GM18909 (cell line): Measurements from ENCODE around the gene FRMPD1.

Experiments
- ATAC-seq: cut with Tn5 transposase; IDR thresholded peaks from one replicate; pipeline ENCODE4 v1.9.1; 2021; ENCODE audit warnings: mild to moderate bottlenecking; ENCODE audit not compliant: unreplicated experiment, poor library complexity

FRMPD1 gene

DNA sequence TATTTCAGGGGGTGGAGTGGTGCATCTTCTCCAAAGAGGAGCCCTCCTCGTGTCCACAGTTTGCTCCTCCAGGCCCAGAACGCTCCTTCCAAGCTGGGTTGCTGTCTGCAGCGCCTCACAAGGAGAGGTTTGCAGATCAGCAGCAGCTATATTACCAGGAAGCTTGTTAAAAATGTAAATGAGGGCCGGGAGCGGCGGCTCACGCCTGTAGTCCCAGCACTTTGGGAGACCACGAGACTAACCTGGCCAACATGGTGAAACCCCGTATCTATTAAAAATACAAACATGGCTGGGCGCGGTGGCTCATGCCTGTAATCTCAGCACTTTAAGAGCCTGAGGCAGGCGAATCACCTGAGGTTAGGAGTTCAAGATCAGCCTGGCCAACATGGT lies 25.0 kb upstream of the FRMPD1 start:
- no peak for ATAC-seq

GRCh38 chr9:37626708-37627292 lies 24.0 kb upstream of the FRMPD1 start:
- no peak for ATAC-seq

- no peak for ATAC-seq
These were observed 18.3 kb upstream of the FRMPD1 start for GRCh38 chr9:37632479-37632878.

DNA sequence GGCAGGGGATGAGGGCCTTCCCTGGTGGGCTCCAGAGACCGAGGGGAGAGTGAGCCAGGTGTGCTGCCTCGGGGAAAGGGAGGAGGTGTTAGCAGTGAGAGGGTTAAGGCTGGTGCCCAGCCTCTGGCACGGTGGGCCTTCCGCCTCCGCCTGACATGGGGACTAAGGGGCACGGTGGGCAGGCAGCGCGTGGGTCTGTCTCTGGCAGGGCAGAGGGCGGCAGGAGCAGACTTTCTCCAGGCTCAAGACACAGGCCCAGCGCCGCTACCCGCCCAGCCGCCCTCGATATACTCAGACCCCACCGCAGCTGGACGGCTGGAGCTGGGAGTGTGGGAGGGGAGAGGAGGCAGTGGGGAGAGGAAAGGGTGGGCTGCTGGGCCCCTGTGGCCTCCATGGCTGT lies 14.9 kb upstream of the FRMPD1 start:
- no peak for ATAC-seq

GRCh38 chr9:37636511-37637448 lies 14.0 kb upstream of the FRMPD1 start:
- no peak for ATAC-seq

DNA sequence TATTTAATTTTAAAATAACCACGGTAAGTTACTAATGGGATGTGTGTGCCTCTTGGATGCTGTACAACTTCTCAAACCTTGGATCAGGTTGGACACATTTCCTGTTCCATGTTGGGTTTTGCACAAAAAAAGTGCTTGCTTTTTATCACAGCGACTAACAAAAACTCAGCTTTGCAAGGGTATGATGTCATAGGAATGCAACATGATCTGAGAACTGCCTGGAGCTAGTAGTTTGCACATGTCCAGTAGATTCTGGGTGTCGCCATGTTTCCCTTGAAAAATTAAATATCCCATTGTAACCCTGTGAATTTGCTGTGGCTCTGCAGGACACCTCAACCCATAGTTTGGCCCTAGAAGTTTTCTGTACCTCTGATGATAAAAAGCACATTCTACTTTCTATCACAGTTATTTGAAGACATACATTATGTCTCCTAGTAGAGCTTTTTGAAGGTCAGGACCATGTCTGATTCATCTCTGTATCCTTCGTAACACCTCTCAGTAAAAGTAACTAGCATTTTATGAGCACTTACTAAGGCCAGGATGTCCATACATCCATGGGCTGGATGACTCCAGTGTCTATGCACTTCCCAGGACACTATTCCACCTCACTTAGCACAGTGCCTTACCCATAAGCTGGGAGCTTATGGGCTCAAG lies 11.5 kb upstream of the FRMPD1 start:
- ATAC-seq, result no peak

GRCh38 chr9:37639841-37640240 lies 10.9 kb upstream of the FRMPD1 start:
- ATAC-seq, result no peak

GRCh38 chr9:37640246-37640645 lies 10.5 kb upstream of the FRMPD1 start:
- ATAC-seq, result no peak

- ATAC-seq, result no peak
These were observed 9.4 kb upstream of the FRMPD1 start for GRCh38 chr9:37641331-37641730.

DNA sequence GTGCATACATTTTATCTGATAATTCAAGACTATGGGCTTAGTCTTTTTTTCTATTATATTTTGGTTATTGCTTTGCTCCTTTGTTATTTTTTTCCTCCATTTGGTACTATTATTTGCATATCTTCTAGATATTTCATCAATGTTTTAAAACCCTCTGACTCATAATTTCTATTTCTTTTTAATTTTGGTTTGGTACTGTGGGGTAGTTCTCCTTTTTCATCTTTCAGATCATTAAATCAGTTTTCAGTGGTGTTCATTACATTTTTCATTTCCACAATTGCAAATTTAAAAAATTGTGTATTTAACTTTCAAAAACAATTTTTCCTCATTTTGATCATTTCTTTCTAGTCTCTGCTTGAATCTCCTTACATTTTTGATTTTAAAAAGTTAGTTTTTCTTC lies 7.5 kb upstream of the FRMPD1 start:
- ATAC-seq, result no peak

- ATAC-seq, result no peak
These were observed 4.7 kb upstream of the FRMPD1 start for GRCh38 chr9:37645903-37646506.

- ATAC-seq, result no peak
These were observed 368 bp upstream of the FRMPD1 start for GRCh38 chr9:37650299-37650872.

GRCh38 chr9:37652261-37652660 lies 1.5 kb downstream of the FRMPD1 start:
- ATAC-seq, result no peak

DNA sequence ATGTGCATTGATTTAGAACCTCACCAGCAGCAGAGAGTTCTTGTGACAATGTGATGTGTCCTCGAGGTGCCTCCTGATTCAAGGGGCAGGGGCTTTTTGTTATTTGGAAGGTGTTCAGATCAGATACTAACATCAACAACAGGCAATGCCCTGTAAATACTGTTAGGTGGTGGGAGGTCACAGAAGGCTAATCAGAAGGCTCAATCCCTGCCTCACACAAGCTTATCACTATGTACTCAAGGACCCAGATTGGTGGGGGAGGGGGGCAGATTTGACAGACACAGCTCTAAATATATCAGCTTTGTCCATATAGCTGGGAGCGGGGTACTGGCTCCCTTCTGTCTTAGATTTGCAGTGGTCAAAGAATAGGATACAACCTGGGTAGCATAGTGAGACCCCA lies 2.6 kb downstream of the FRMPD1 start:
- no peak for ATAC-seq

- no peak for ATAC-seq
These were observed 6.2 kb downstream of the FRMPD1 start for GRCh38 chr9:37656936-37657335.

DNA sequence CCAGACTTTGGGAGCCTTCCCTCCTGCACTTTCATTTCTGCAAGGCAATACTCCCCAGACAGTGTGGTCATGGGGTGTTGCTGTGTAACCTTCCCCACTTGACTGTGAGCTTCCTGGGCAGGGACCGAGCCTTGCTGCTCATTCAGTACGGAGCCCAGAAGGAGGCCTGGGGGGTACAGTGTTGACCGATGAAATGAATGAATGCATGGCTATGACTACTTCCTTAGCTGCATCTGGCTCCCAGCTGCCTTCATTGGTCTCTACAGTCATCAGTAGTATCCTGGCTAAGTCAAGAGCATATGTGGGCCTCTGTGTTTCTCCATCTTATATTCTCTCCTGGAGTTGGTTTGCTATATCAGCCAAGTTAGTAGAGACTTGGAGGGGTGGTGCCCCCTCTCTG lies 9.9 kb downstream of the FRMPD1 start:
- ATAC-seq, result no peak

GRCh38 chr9:37663926-37664325 lies 13.2 kb downstream of the FRMPD1 start:
- ATAC-seq, result no peak

- no peak for ATAC-seq
These were observed 17.0 kb downstream of the FRMPD1 start for GRCh38 chr9:37667706-37668105.

DNA sequence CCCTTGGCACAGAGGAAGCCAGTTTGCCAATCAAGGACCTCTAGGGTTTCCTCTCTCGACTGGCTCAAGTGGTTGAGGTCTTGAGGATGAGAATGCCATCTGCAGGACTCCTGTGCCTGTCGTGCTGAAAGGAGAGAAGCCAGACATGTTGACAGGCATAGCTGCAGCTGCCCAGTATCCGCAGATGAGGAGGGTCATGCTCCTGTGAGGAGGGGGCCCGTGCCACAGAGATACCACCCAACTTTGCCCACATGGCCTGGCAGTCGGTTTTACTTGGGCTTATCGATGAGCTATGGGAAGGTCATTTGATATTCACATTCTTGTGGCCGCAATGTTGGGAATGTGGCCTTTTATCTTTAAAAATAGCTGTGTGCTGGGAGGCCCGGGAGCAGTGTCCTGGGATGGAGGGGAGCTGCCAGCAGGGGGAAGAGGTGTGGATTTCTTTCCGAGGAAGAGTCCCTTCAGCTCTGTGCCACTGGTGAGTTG lies 17.4 kb downstream of the FRMPD1 start:
- ATAC-seq, result no peak

GRCh38 chr9:37669232-37669631 lies 18.5 kb downstream of the FRMPD1 start:
- no peak for ATAC-seq
